ENCODE data around the gene PRELID2.

The PRELID2 gene

DNA sequence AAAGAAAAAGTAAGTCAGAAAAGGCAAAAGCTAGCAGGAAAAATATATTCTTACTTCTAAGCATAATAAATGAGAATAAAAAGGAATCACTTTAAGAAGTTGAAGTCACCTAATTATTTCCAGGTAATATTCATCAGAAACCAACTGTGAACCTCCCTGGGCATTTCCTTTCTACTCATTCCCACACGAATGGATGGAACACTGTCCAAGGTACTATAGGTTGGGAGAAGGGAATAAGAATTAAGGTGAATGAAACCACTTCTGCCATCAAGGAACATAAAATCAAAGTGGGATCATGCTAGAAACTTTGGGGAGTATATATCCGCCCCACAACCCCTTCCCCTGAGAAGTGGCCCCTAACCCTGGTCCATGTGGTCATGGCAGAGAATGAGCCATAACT is 41.6 kb downstream of the PRELID2 start:
- Histone ChIP-seq H3K4me3 (ENCODE audit: low read depth in 1 of 2, low read length in 2 of 2) (no peak overlapping the region), H3K36me3 (ENCODE audit: control insufficient read depth in 1 of 2, insufficient read depth in 2 of 2, low read length in 2 of 2) (peaks cover 0 to 4% of the 10 kb centered on the region in 2 donors), H3K4me1 (ENCODE audit: control insufficient read depth in 1 of 2, insufficient read depth in 2 of 2, low read length in 2 of 2) (no peaks in the 10 kb centered on the region), H3K27ac (ENCODE audit: low read length) (no peak overlapping the region), H3K9me3 (ENCODE audit: control insufficient read depth in 1 of 2, low read length in 2 of 2) (no peaks in the 10 kb centered on the region), H3K27me3 (ENCODE audit: low read depth, low read length) (no peaks in the 10 kb centered on the region)

DNA sequence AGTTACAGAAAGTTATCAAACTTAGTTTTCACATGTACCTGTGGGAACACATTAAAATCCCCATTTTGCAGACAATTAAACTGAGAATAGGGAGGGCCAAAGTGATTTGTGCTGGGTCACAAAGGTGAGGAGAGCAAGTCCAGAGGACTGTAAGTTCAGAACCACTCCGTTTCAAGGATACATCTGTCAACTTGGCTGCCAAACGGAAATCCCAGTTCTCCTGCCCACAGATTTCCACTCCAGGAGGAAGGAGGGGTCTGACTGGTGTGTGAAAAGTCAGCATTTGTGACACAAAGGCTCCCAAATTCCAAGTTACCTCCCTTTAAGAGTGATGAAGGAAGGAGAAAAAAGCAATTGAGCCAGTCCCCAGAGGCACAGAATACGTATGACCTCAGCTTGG is 42.3 kb downstream of the PRELID2 start:
- no peak overlapping the region for H3K4me3 ChIP-seq (ENCODE audit: low read depth in 1 of 2, low read length in 2 of 2)

DNA sequence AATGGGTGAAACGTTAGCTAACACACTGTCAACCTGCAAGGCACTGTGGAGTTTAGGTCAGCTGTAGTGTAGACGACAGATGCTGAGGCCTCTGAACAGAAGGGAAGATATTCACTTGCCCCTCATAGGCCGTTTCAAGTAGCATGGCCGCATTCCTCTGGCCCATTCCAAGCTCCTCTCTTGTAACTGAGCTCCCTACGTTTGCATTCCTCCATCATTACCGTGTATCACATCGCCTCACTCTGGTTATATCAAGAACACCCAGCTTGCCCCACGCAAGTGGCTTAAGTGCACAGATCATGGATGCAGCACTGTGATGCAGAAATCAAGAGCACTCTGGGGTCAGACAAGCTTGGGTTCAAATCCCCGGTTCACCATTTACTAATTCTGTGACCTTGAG is 43.3 kb downstream of the PRELID2 start:
- Histone ChIP-seq H3K36me3 (ENCODE audit: control insufficient read depth in 1 of 2, insufficient read depth in 2 of 2, low read length in 2 of 2) (peaks cover 0 to 4% of the 10 kb centered on the region in 2 donors), H3K4me1 (ENCODE audit: control insufficient read depth in 1 of 2, insufficient read depth in 2 of 2, low read length in 2 of 2) (no peaks in the 10 kb centered on the region), H3K4me3 (ENCODE audit: low read depth in 1 of 2, low read length in 2 of 2) (no peak overlapping the region), H3K27ac (ENCODE audit: low read length) (no peak overlapping the region), H3K9me3 (ENCODE audit: control insufficient read depth in 1 of 2, low read length in 2 of 2) (no peaks in the 10 kb centered on the region), H3K27me3 (ENCODE audit: low read depth, low read length) (no peaks in the 10 kb centered on the region)

More for the DNA sequence above, 42.3 kb downstream of the PRELID2 start:
- peaks cover 0 to 4% of the 10 kb centered on the region in 2 donors for H3K36me3 ChIP-seq (ENCODE audit: control insufficient read depth in 1 of 2, insufficient read depth in 2 of 2, low read length in 2 of 2)
- no peaks in the 10 kb centered on the region for H3K4me1 ChIP-seq (ENCODE audit: control insufficient read depth in 1 of 2, insufficient read depth in 2 of 2, low read length in 2 of 2)
- no peaks in the 10 kb centered on the region for H3K9me3 ChIP-seq (ENCODE audit: control insufficient read depth in 1 of 2, low read length in 2 of 2)
- H3K27ac ChIP-seq (ENCODE audit: low read length) = no peak overlapping the region
- H3K27me3 ChIP-seq (ENCODE audit: low read depth, low read length) = no peaks in the 10 kb centered on the region

DNA sequence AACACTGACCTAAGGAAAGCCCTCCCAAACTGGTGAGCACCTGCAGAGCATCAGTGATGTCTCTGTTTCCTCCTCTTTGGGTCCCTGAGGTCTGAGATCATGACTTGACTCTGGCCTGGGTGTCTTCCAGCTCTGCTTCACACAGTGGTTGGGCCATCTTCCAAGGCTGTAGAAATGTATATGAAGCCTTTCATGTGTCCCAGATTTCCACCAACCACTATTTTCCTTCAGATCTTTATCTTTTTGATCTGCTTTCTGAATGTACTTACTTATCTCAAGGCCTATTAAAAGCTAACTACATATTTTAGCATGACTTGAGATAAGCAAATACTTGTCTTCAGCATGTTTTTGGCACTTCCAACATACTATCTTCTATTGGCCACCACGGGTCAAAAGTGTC is 47.1 kb downstream of the PRELID2 start:
- Histone ChIP-seq H3K27ac (ENCODE audit: low read length) (no peak overlapping the region), H3K36me3 (ENCODE audit: control insufficient read depth in 1 of 2, insufficient read depth in 2 of 2, low read length in 2 of 2) (peaks cover 0 to 4% of the 10 kb centered on the region in 2 donors), H3K9me3 (ENCODE audit: control insufficient read depth in 1 of 2, low read length in 2 of 2) (no peaks in the 10 kb centered on the region), H3K27me3 (ENCODE audit: low read depth, low read length) (no peaks in the 10 kb centered on the region), H3K4me1 (ENCODE audit: control insufficient read depth in 1 of 2, insufficient read depth in 2 of 2, low read length in 2 of 2) (no peaks in the 10 kb centered on the region), H3K4me3 (ENCODE audit: low read depth in 1 of 2, low read length in 2 of 2) (no peak overlapping the region)

DNA sequence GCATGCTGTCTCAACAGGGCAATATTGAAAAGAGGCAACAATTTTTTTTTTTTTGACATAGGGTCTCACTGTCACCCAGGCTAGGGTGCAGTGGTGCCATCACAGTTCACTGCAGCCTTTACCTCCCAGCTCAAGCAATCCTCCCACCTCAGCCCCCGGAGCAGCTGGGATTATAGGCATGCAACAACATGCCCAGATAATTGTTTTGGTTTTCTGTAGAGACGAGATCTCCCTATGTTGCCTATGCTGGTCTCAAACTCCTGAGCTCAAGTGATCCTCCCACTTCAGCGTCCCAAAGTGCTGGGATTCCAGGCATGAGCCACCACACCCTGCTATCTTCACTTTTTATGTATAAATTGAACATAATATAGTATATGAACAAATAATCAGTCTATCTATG is 47.6 kb downstream of the PRELID2 start:
- H3K9me3 ChIP-seq (ENCODE audit: control insufficient read depth in 1 of 2, low read length in 2 of 2) = no peaks in the 10 kb centered on the region
- H3K27ac ChIP-seq (ENCODE audit: low read length) = no peak overlapping the region
- H3K4me3 ChIP-seq (ENCODE audit: low read depth in 1 of 2, low read length in 2 of 2) = no peak overlapping the region
- H3K4me1 ChIP-seq (ENCODE audit: control insufficient read depth in 1 of 2, insufficient read depth in 2 of 2, low read length in 2 of 2) = no peaks in the 10 kb centered on the region
- no peaks in the 10 kb centered on the region for H3K27me3 ChIP-seq (ENCODE audit: low read depth, low read length)
- H3K36me3 ChIP-seq (ENCODE audit: control insufficient read depth in 1 of 2, insufficient read depth in 2 of 2, low read length in 2 of 2) = peaks cover 0 to 4% of the 10 kb centered on the region in 2 donors

DNA sequence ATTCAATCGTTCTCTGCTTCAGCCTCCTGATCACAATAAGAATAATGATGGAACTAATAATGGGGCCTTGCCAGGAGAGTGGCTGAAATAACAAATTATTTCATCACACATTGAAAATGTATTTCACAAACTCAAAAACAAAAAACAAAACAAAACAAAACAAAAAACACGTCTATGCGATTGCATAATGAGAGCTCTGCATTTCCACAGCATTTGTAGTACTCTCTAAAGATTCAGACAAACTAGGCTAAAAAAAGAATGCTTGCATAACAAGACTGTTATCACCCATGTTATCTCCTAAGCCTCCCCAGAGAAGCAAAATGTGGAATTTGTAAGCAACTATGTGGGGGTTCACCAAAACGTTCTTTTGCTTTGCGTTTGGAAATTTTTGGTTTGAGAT is 48.1 kb downstream of the PRELID2 start:
- H3K4me3 ChIP-seq (ENCODE audit: low read depth in 1 of 2, low read length in 2 of 2) = no peak overlapping the region
- no peaks in the 10 kb centered on the region for H3K27me3 ChIP-seq (ENCODE audit: low read depth, low read length)
- H3K4me1 ChIP-seq (ENCODE audit: control insufficient read depth in 1 of 2, insufficient read depth in 2 of 2, low read length in 2 of 2) = no peaks in the 10 kb centered on the region
- no peaks in the 10 kb centered on the region for H3K9me3 ChIP-seq (ENCODE audit: control insufficient read depth in 1 of 2, low read length in 2 of 2)
- H3K36me3 ChIP-seq (ENCODE audit: control insufficient read depth in 1 of 2, insufficient read depth in 2 of 2, low read length in 2 of 2) = peaks cover 0 to 2% of the 10 kb centered on the region in 2 donors
- H3K27ac ChIP-seq (ENCODE audit: low read length) = no peak overlapping the region

DNA sequence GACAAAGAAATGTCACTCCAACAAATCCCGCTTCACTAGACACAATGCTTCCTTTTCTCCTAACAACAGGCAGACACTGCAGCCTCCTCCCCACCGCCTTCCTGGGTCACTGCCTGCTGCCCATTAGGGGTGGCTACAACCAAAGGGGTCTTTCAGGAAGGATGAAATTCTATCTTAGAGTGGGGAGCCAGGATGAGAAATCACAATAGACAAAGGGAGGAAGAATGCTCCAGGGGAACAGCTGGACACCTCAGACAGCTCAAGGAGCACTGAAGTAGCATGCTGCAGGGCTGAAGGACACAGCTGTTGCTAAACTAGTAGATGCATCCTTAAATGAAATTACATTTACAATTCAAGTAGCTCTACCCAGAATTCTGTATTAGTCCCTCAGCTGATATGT is 54.2 kb downstream of the PRELID2 start:
- Histone ChIP-seq H3K4me1 (ENCODE audit: control insufficient read depth in 1 of 2, insufficient read depth in 2 of 2, low read length in 2 of 2) (no peaks in the 10 kb centered on the region), H3K4me3 (ENCODE audit: low read depth in 1 of 2, low read length in 2 of 2) (no peak overlapping the region), H3K27ac (ENCODE audit: low read length) (no peak overlapping the region), H3K9me3 (ENCODE audit: control insufficient read depth in 1 of 2, low read length in 2 of 2) (no peaks in the 10 kb centered on the region), H3K36me3 (ENCODE audit: control insufficient read depth in 1 of 2, insufficient read depth in 2 of 2, low read length in 2 of 2) (peaks cover 0 to 6% of the 10 kb centered on the region in 2 donors), H3K27me3 (ENCODE audit: low read depth, low read length) (no peaks in the 10 kb centered on the region)

DNA sequence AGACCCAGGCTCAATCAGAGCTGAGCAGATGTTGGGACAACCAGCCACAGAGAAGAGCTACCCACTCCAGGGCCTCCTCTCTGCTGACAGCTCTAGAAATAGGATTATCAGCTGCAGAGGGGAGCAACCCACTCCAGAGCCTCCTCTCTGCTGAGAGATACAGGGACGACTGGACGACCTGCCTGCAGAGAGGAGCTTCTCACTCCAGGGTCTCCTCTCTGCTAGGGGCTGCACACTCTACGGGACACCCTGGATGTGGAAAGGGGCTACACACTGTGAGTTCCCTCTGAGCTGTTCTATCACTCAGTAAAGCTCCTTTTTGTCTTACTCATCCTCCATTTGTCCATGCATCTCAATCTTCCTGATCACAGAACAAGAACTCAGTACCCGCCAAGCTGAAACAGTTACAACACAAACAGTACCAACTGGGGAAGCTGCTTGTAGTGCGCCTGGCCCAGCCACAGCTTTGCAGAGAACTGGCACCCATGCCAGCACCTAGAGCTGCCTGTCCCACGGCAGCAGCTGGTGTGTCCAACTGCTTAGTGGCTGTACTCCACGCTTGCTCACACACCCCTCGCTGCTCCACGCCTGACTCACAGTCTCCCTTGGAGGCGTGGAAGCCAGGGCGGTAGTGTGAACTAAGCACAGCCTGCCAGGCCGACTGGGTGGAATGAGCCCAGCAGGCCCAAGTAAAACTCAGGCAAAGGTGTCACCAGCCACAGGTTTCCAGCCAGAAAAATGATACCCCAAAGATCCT is 56.8 kb downstream of the PRELID2 start:
- H3K27ac ChIP-seq (ENCODE audit: low read length) = no peak overlapping the region

DNA sequence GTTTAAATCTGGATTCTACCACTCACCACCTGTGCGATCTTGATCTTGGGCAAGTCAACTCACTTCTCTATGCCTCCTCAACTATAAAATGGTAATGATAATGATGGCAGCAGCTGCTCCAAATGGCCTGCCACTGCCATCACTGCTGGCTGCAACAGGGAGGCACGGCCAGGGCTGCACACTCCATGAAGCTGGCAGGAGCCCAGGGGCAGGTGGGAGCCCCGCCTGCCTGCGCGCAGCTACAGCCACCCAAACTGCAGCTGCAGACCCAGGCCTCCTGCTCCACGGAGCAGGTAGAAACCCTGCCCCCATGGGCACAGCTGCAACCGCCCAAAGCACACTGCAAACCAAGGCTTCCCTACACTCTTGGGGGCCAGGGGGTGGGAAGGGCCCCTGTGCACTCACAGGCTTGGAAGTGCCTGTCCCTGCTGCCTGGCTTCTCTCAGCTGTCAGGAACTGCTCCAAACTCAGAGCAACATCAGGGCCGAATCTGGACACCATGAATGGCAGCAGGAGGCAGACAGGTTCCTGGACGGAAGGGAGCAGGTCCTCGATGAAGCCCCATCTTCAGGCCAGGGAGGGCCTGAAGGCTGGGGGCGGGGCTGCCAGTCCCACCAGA is 57.6 kb downstream of the PRELID2 start:
- Histone ChIP-seq H3K9me3 (ENCODE audit: control insufficient read depth in 1 of 2, low read length in 2 of 2) (no peaks in the 10 kb centered on the region), H3K27ac (ENCODE audit: low read length) (no peak overlapping the region), H3K4me3 (ENCODE audit: low read depth in 1 of 2, low read length in 2 of 2) (no peak overlapping the region), H3K36me3 (ENCODE audit: control insufficient read depth in 1 of 2, insufficient read depth in 2 of 2, low read length in 2 of 2) (peaks cover 0 to 10% of the 10 kb centered on the region in 2 donors), H3K27me3 (ENCODE audit: low read depth, low read length) (no peaks in the 10 kb centered on the region), H3K4me1 (ENCODE audit: control insufficient read depth in 1 of 2, insufficient read depth in 2 of 2, low read length in 2 of 2) (no peaks in the 10 kb centered on the region)

More for the DNA sequence above, 56.8 kb downstream of the PRELID2 start:
- Histone ChIP-seq H3K4me1 (ENCODE audit: control insufficient read depth in 1 of 2, insufficient read depth in 2 of 2, low read length in 2 of 2) (no peaks in the 10 kb centered on the region), H3K27me3 (ENCODE audit: low read depth, low read length) (no peaks in the 10 kb centered on the region), H3K4me3 (ENCODE audit: low read depth in 1 of 2, low read length in 2 of 2) (no peak overlapping the region), H3K9me3 (ENCODE audit: control insufficient read depth in 1 of 2, low read length in 2 of 2) (no peaks in the 10 kb centered on the region), H3K36me3 (ENCODE audit: control insufficient read depth in 1 of 2, insufficient read depth in 2 of 2, low read length in 2 of 2) (peaks cover 0 to 10% of the 10 kb centered on the region in 2 donors)

DNA sequence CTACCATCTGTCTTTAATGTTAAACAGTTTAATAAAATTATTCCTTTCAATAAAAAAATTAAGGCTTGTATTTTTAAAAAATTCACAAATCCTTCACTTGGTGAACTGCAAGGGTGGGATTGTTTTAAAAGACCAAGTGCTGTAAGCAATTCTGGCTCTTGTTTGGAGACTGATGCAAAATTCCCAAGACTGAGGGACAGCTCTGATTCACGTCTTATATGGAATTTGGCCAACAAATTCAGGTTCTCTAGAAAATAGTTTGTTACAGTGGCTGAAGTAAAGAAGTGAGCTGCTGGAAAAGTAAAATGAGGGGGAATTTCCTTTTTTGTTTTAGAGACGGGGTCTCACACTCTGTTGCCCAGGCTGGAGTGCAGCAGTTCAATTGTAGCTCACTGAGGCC is 58.3 kb downstream of the PRELID2 start:
- Histone ChIP-seq H3K36me3 (ENCODE audit: control insufficient read depth in 1 of 2, insufficient read depth in 2 of 2, low read length in 2 of 2) (peaks cover 0 to 10% of the 10 kb centered on the region in 2 donors), H3K4me1 (ENCODE audit: control insufficient read depth in 1 of 2, insufficient read depth in 2 of 2, low read length in 2 of 2) (no peaks in the 10 kb centered on the region), H3K27me3 (ENCODE audit: low read depth, low read length) (no peaks in the 10 kb centered on the region), H3K9me3 (ENCODE audit: control insufficient read depth in 1 of 2, low read length in 2 of 2) (no peaks in the 10 kb centered on the region), H3K4me3 (ENCODE audit: low read depth in 1 of 2, low read length in 2 of 2) (no peak overlapping the region), H3K27ac (ENCODE audit: low read length) (no peak overlapping the region)

DNA sequence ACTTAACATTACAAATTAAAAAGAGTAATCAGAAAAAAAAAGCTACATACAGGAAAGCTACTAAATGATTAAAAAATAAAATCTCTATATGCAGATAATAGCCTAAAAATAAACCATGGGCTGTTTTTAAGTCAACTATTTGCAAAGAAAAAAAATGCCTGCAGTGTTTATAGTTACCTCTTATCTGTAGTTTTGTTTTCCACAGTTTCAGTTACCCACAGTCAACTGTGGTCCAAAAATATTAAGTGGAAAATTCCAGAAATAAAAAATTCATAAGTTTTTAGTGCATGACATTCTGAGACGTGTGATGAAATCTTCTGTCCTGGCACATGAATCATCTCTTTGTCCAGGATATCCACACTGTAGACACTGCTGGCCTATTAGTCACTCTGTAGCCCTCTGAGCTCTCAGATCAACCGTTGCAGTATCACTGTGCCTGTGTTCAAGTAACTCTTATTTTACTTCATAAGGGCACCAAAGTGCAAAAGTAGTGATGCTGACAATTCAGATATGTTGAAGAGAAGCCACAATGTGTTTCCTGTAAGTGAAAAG is 59.2 kb downstream of the PRELID2 start:
- H3K27ac ChIP-seq (ENCODE audit: low read length) = no peak overlapping the region
- H3K4me1 ChIP-seq (ENCODE audit: control insufficient read depth in 1 of 2, insufficient read depth in 2 of 2, low read length in 2 of 2) = no peaks in the 10 kb centered on the region
- no peaks in the 10 kb centered on the region for H3K9me3 ChIP-seq (ENCODE audit: control insufficient read depth in 1 of 2, low read length in 2 of 2)
- peaks cover 0 to 10% of the 10 kb centered on the region in 2 donors for H3K36me3 ChIP-seq (ENCODE audit: control insufficient read depth in 1 of 2, insufficient read depth in 2 of 2, low read length in 2 of 2)
- no peaks in the 10 kb centered on the region for H3K27me3 ChIP-seq (ENCODE audit: low read depth, low read length)
- no peak overlapping the region for H3K4me3 ChIP-seq (ENCODE audit: low read depth in 1 of 2, low read length in 2 of 2)

Measured in muscle layer of duodenum (tissue), 2 donors.